Esophagus muscularis mucosa (tissue), 4 donors: ENCODE data around the gene CRTC1. TPM values are rescaled to one million over a fixed set of nuclear protein-coding genes. Genes with fewer than 3 reads are reported as not detected.
"Not testable (repeated sequence)": the region's sequence is repeated elsewhere in the genome, so short reads cannot be mapped to it uniquely, and the experiment has no call there.

Source experiments
- DNase-seq: peaks from one replicate; pipeline ENCODE4 v3.0.0-alpha.2; 2017; ENCODE audit errors: extremely low spot score
- H3K27ac ChIP-seq, 4 donors: fragments of 200-600 bp; sonication (generic); replicated peaks in 1 of 4; 1 replicate in 3 of 4; 2 replicates in 1 of 4; pipeline ENCODE4 v1.5.1; 2016 to 2019; ENCODE audit warnings: mild to moderate bottlenecking in 1 of 4
- H3K27me3 ChIP-seq, 4 donors: fragments of 200-600 bp; sonication (generic); one replicate each; pipeline versions ENCODE4 v1.5.1 to v1.6.0; 2016 to 2019
- H3K36me3 ChIP-seq, 4 donors: fragments of 200-600 bp; sonication (generic); one replicate each; pipeline ENCODE4 v1.5.1; 2016 to 2019
- H3K4me1 ChIP-seq, 4 donors: fragments of 200-600 bp; sonication (generic); one replicate each; pipeline ENCODE4 v1.5.1; 2016 to 2019
- H3K4me3 ChIP-seq, 4 donors: fragments of 200-600 bp; sonication (generic); 1 replicate in 2 of 4; 2 replicates in 2 of 4; pipeline ENCODE4 v1.5.1; 2016 to 2019; ENCODE audit warnings: mild to moderate bottlenecking in 4 of 4, moderate library complexity in 1 of 4
- H3K9me3 ChIP-seq, 4 donors: fragments of 200-600 bp; sonication (generic); 1 replicate in 3 of 4; 2 replicates in 1 of 4; pipeline ENCODE4 v1.5.1; 2016 to 2019
- EP300 ChIP-seq: sonication (generic); formaldehyde crosslinking; IDR thresholded peaks from one replicate; pipeline ENCODE4 v1.6.1; 2017; ENCODE audit warnings: antibody characterized with exemption
- POLR2A ChIP-seq: fragments of 450-650 bp; IDR thresholded peaks from one replicate; pipeline ENCODE4 v1.6.1; 2017; ENCODE audit warnings: antibody characterized with exemption, moderate library complexity, mild to moderate bottlenecking, low read depth
- POLR2AphosphoS5 ChIP-seq, 2 donors: sonication (generic); formaldehyde crosslinking; IDR thresholded peaks; one replicate each; pipeline ENCODE4 v1.6.1; 2017; ENCODE audit warnings: antibody characterized with exemption in 2 of 2
- WGBS: methylation state at CpG from one replicate; pipeline ENCODE4 v1.1.5; 2018; 5-methylcytosine and 5-hydroxymethylcytosine counted together
- intact Hi-C: fragments of 100-400 bp; cut with DNase I; formaldehyde crosslinking; loops from one replicate; pipeline ENCODE4 v1.15.1; 2023
- total RNA-seq, 4 donors: library from RNA; depleted of rRNA; stranded (reverse); fragments of >200 nt; gene quantifications; one replicate each; pipeline versions ENCODE4 v1.1.0 to v1.2.1, GENCODE V29; 2016
- TF ChIP-seq, protein P1 (sequence below), 3 experiments: fragments of 200-600 bp in 2 of 3; fragments of 450-650 bp in 1 of 3; sonication (generic) in 2 of 3; IDR thresholded peaks; one replicate each; pipeline ENCODE4 v1.5.1; 2017 to 2019; ENCODE audit warnings: antibody characterized with exemption in 3 of 3, mild to moderate bottlenecking in 2 of 3, moderate library complexity in 1 of 3

CRTC1 gene
- total RNA-seq, 4 donors from 2014 or later: 5.3 to 10.1 (median 6.6) TPM

DNA sequence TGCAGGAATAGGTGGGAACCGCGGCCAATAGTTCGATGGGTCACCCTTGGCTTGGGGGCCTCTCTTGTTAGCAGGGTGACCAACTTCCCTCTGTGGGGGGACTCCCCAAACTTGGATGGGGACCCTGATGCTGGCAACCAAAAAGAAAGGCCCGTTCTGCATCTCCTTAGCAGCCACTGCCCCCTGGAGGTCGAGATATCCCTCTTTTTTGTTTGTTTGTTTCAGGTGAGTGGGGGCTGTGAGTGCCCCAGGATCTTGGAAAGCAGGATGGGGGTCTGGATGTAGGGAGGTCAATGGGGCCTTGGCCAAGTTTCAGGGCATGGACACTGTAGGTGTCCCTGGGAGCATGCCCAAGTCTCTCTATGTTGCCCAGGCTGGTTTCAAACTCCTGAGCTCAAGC lies 7.7 kb upstream of the CRTC1 start:
- Histone ChIP-seq H3K4me3 (no peak overlapping the region), H3K27me3 (no peaks in the 10 kb centered on the region), H3K9me3 (no peaks in the 10 kb centered on the region), H3K27ac (no peak overlapping the region), H3K36me3 (no peaks in the 10 kb centered on the region), H3K4me1 (peaks cover 29 to 72% (median 60%) of the 10 kb centered on the region in 4 donors)
- 73% methylated on average over 5 of the region's 5 CpGs for WGBS
- intact Hi-C loops: loop anchor here (5.0 kb wide), 1 partner anchor 83 kb away; no protein-coding TSS in a partner anchor
- TF ChIP-seq POLR2A (no peak), EP300 (no peak), POLR2AphosphoS5 (IDR thresholded peaks at IDR 0.05) (no peak)
- TF ChIP-seq, protein P1, sequence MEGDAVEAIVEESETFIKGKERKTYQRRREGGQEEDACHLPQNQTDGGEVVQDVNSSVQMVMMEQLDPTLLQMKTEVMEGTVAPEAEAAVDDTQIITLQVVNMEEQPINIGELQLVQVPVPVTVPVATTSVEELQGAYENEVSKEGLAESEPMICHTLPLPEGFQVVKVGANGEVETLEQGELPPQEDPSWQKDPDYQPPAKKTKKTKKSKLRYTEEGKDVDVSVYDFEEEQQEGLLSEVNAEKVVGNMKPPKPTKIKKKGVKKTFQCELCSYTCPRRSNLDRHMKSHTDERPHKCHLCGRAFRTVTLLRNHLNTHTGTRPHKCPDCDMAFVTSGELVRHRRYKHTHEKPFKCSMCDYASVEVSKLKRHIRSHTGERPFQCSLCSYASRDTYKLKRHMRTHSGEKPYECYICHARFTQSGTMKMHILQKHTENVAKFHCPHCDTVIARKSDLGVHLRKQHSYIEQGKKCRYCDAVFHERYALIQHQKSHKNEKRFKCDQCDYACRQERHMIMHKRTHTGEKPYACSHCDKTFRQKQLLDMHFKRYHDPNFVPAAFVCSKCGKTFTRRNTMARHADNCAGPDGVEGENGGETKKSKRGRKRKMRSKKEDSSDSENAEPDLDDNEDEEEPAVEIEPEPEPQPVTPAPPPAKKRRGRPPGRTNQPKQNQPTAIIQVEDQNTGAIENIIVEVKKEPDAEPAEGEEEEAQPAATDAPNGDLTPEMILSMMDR (IDR thresholded peaks at IDR 0.05): peak in 2 of 3 experiments; percentile 21 to 35
- no peak for DNase-seq

DNA sequence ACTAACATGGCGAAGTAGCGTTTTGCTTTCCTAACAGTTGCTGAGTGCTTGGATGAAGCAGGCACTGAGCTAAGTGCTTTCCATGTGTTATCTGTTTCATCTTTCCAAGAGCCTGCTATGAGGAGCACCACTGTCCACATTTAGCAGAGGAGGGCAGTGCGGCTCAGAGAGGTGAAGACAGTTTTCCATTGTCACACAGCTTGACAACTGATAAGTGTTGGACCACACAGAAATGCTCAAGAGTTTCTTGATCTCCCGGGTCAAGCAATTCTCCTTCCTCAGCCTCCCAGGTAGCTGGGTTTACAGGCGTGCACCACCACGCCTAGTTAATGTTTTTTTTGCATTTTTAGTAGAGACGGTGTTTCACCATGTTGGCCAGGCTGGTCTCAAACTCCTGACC lies 6.8 kb upstream of the CRTC1 start:
- no peaks in the 10 kb centered on the region for H3K36me3 ChIP-seq
- H3K27ac ChIP-seq: no peak overlapping the region
- 95% methylated on average over 5 of the region's 7 CpGs for WGBS
- H3K4me1 ChIP-seq: peaks cover 22 to 63% (median 51%) of the 10 kb centered on the region in 4 donors
- H3K9me3 ChIP-seq: no peaks in the 10 kb centered on the region
- no peak overlapping the region for H3K4me3 ChIP-seq
- no peaks in the 10 kb centered on the region for H3K27me3 ChIP-seq
- no peak for DNase-seq
- intact Hi-C loops: loop anchor here (5.0 kb wide), 1 partner anchor 84 kb away; no protein-coding TSS in a partner anchor
- TF ChIP-seq, protein P1 (IDR thresholded peaks at IDR 0.05): no peak
- TF ChIP-seq POLR2A (no peak), EP300 (no peak), POLR2AphosphoS5 (IDR thresholded peaks at IDR 0.05) (no peak)

DNA sequence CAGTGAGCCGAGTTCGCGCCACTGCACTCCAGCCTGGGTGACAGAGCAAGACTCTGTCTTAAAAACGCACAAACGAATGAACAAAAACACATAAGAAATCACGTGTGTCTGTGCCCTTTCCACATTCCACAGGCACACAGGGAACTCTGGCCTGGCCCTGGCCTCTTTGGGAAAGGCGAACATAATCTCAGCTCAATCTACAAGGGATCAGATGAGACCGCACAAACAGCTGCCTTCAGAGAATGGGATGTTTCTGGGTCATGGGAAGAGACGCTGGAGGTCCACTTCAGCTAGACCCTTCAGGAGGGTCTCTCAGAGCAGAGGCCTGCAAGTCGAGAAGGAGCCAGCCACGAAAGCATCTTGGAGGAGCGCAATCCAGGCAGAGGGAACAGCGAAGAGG lies 6.3 kb upstream of the CRTC1 start:
- Histone ChIP-seq H3K27ac (no peak overlapping the region), H3K4me3 (no peak overlapping the region), H3K4me1 (peaks cover 17 to 59% (median 46%) of the 10 kb centered on the region in 4 donors)

DNA sequence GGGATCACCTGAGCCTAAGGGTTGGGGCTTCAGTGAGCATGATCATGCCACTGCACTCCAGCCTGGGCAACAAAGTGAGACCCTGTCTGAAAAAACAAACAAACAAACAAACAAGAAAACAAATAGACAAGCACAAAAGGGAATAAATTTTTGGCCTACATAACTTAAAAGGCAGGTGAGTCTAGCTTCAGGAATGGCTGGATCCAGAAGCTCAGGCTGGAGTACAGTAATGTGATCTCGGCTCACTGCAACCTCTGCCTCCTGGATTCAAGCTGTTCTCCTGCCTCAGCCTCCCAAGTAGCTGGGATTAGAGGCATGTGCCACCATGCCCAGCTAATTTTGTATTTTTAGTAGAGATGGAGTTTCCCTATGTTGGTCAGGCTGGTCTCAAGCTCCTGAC lies 3.3 kb upstream of the CRTC1 start:
- DNase-seq, H3K9me3 ChIP-seq, H3K27me3 ChIP-seq, intact Hi-C loops, H3K27ac ChIP-seq, H3K36me3 ChIP-seq, H3K4me3 ChIP-seq: not testable (repeated sequence)
- 89% methylated on average over 1 of the region's 1 CpG for WGBS
- H3K4me1 ChIP-seq: peaks cover 24 to 51% (median 40%) of the 10 kb centered on the region in 4 donors

More for the DNA sequence above, 6.3 kb upstream of the CRTC1 start:
- Histone ChIP-seq H3K9me3 (no peaks in the 10 kb centered on the region), H3K36me3 (no peaks in the 10 kb centered on the region), H3K27me3 (no peaks in the 10 kb centered on the region)
- 82% methylated on average over 13 of the region's 13 CpGs for WGBS
- TF ChIP-seq, protein P1 (IDR thresholded peaks at IDR 0.05): no peak
- TF ChIP-seq EP300 (no peak), POLR2AphosphoS5 (IDR thresholded peaks at IDR 0.05) (no peak), POLR2A (no peak)
- DNase-seq: no peak
- intact Hi-C loops: loop anchor here (5.0 kb wide), 1 partner anchor 85 kb away; no protein-coding TSS in a partner anchor

DNA sequence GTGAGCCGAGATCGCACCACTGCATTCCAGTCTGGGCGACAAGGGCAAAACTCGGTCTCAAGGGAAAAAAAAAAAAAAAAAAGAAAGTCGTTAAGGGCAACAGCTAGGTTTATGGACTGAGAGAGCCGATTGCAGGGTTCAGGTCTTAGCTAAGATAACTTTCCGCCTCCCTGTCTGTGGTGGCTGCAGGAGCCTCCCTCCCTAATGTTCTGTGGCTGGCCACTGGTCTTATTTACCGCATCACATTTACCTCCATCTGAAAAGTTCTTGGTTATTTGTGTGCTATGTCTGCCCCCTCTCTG lies 722 bp upstream of the CRTC1 start:
- H3K27ac ChIP-seq: peak overlapping the region; percentile 84 to 87 (median 86)
- H3K4me3 ChIP-seq: peak overlapping the region; percentile 57 to 82 (median 61)
- H3K9me3 ChIP-seq: no peaks in the 10 kb centered on the region
- TF ChIP-seq, protein P1 (IDR thresholded peaks at IDR 0.05): no peak
- TF ChIP-seq POLR2A: no peak
- no peak for TF ChIP-seq EP300
- no peak for TF ChIP-seq POLR2AphosphoS5 (IDR thresholded peaks at IDR 0.05)
- intact Hi-C loops: no loop called here
- no peaks in the 10 kb centered on the region for H3K36me3 ChIP-seq
- peaks cover 21 to 39% (median 35%) of the 10 kb centered on the region in 4 donors for H3K4me1 ChIP-seq
- 57% methylated on average over 8 of the region's 8 CpGs for WGBS
- DNase-seq: no peak
- H3K27me3 ChIP-seq: no peaks in the 10 kb centered on the region
